ENCODE measurements around the gene RAB7B. TPM values are rescaled to one million over a fixed set of nuclear protein-coding genes. Genes with fewer than 3 reads are reported as not detected.

RAB7B gene
- total and polyA plus RNA-seq, 9 of the 15 experiments (the other 6 are each of a cell fraction or from before 2014, with no cell fraction given), result 0.03 to 0.29 (median 0.07) TPM; not detected in 4

- POLR2A ChIA-PET, result no interaction called here
- intact Hi-C loops (cut with micrococcal nuclease) (no loop called here), in situ Hi-C loops (cut with MboI) (no loop called here)
Observed at GRCh38 chr1:205955499-205955898, 47.7 kb downstream of the RAB7B start.

More at GRCh38 chr1:205955499-205955898, 47.7 kb downstream of the RAB7B start:
- BruUV-seq (replicated peaks), result no TSS peak
- TF ChIP-seq RBM14 (IDR thresholded peaks at IDR 0.05; ENCODE audit: borderline replicate concordance, insufficient read depth, low read depth, low read length) (no peak), DACH1 (IDR thresholded peaks at IDR 0.05; ENCODE audit: partially characterized antibody) (peak; percentile 89), MAX (CRISPR knock-in tag; IDR thresholded peaks at IDR 0.05) (no peak), ZNF512 (tag; IDR thresholded peaks at IDR 0.05) (peak; percentile 54; the same call in 1 of the 2 replicates), PHB2 (IDR thresholded peaks at IDR 0.05; ENCODE audit: low read depth) (no peak), PTTG1 (tag; IDR thresholded peaks at IDR 0.05; ENCODE audit: low read depth) (no peak), HNRNPL (IDR thresholded peaks at IDR 0.05; ENCODE audit: low read depth, low read length) (no peak)
- WGBS (ENCODE audit: insufficient coverage, low coverage, missing lambda C conversion rate), result 0% methylated on average over 1 of the region's 1 CpG
- Histone ChIP-seq H3K9me1 (ENCODE audit: control insufficient read depth, insufficient read depth, low read length) (no peaks in the 10 kb centered on the region), H3K36me3 (ENCODE audit: control insufficient read depth, insufficient read depth, low read length) (no peaks in the 10 kb centered on the region), H3K79me2 (ENCODE audit: control insufficient read depth, insufficient read depth, low read length) (no peaks in the 10 kb centered on the region), H4K20me1 (replicated peaks; ENCODE audit: control insufficient read depth, insufficient read depth, low read length) (peaks cover 8% of the 10 kb centered on the region; the same call in 1 of the 2 replicates), H3K9ac (ENCODE audit: insufficient read depth in 1 of 2, low read depth in 2 of 2, low read length in 2 of 2) (no peak overlapping the region), H3K4me2 (ENCODE audit: insufficient read depth, low read length) (no peak overlapping the region), H3K4me1 (replicated peaks in 1 of 2; ENCODE audit: control insufficient read depth in 2 of 2, insufficient read depth in 2 of 2, low read length in 2 of 2) (no peaks in the 10 kb centered on the region), H3K27me3 (ENCODE audit: control insufficient read depth in 2 of 2, insufficient read depth in 2 of 2, low read length in 2 of 2) (peaks cover 9 to 49% of the 10 kb centered on the region in 2 experiments; a peak in 3 of 5 replicates), H2AFZ (ENCODE audit: low read depth, low read length) (no peak overlapping the region), H3K4me3 (no peak overlapping the region), H3K9me3 (replicated peaks; ENCODE audit: control insufficient read depth, insufficient read depth, low read depth, low read length) (no peaks in the 10 kb centered on the region), H3K27ac (ENCODE audit: extremely low read depth, low read depth, low read length) (no peak overlapping the region)
- CTCF ChIA-PET (ENCODE audit: low intra/inter-chr PET ratio), result no interaction called here
- FAIRE-seq (no peak), ATAC-seq (no peak), DNase-seq (ENCODE audit: extremely low read depth in 1 of 4, low spot score in 3 of 4) (no peak)
